CD4-positive, alpha-beta T cell treated with Interferon gamma for 1 hour (primary cell): ENCODE data around the gene RNASEL.
A peak's percentile ranks its signal among the peaks of the same experiment; 100 is the strongest.

Experiments
- DNase-seq: peaks from one replicate; pipeline ENCODE4 v3.0.0-alpha.2; 2020

Gene RNASEL

GRCh38 chr1:182600036-182600713 lies 11.1 kb upstream of the RNASEL start:
- no peak for DNase-seq

GRCh38 chr1:182599339-182599738 lies 10.3 kb upstream of the RNASEL start:
- DNase-seq, result no peak

- no peak for DNase-seq
Measured at GRCh38 chr1:182598296-182598695, 9.2 kb upstream of the RNASEL start.

- no peak for DNase-seq
Measured at GRCh38 chr1:182596934-182597333, 7.9 kb upstream of the RNASEL start.

- peak; percentile 57 for DNase-seq
Measured at GRCh38 chr1:182595641-182596240, 6.7 kb upstream of the RNASEL start.

- no peak for DNase-seq
Measured at GRCh38 chr1:182589931-182590330, 875 bp upstream of the RNASEL start.

- DNase-seq, result no peak
Measured at GRCh38 chr1:182589520-182589919, 464 bp upstream of the RNASEL start.

GRCh38 chr1:182587666-182588499 lies 1.2 kb downstream of the RNASEL start:
- DNase-seq, result no peak

- no peak for DNase-seq
Measured at GRCh38 chr1:182587093-182587492, 2.0 kb downstream of the RNASEL start.

GRCh38 chr1:182586380-182586779 lies 2.7 kb downstream of the RNASEL start:
- DNase-seq, result peak; percentile 8

- DNase-seq, result no peak
Measured at GRCh38 chr1:182584746-182585145, 4.3 kb downstream of the RNASEL start.

- DNase-seq, result no peak
Measured at GRCh38 chr1:182580736-182581135, 8.3 kb downstream of the RNASEL start.

- no peak for DNase-seq
Measured at GRCh38 chr1:182575540-182576149, 13.4 kb downstream of the RNASEL start.

GRCh38 chr1:182574156-182574555 lies 14.9 kb downstream of the RNASEL start:
- DNase-seq, result no peak

GRCh38 chr1:182570611-182570970 lies 18.5 kb downstream of the RNASEL start:
- no peak for DNase-seq

GRCh38 chr1:182569939-182570610 lies 19.0 kb downstream of the RNASEL start:
- DNase-seq, result no peak

GRCh38 chr1:182568647-182569284 lies 20.3 kb downstream of the RNASEL start:
- no peak for DNase-seq

GRCh38 chr1:182567629-182568028 lies 21.4 kb downstream of the RNASEL start:
- DNase-seq, result no peak

GRCh38 chr1:182565537-182565936 lies 23.5 kb downstream of the RNASEL start:
- no peak for DNase-seq

GRCh38 chr1:182564406-182565004 lies 24.6 kb downstream of the RNASEL start:
- no peak for DNase-seq

GRCh38 chr1:182563095-182563494 lies 26.0 kb downstream of the RNASEL start:
- DNase-seq, result no peak

GRCh38 chr1:182561456-182561855 lies 27.6 kb downstream of the RNASEL start:
- no peak for DNase-seq
